Choroid plexus epithelial cell (primary cell): ENCODE data around the gene ALPL.

ENCODE experiments used
- DNase-seq: peaks from one replicate; pipeline ENCODE4 v3.0.0-alpha.2; 2010; ENCODE audit warnings: low read depth
- H3K4me3 ChIP-seq: 2 replicates; pipeline ENCODE4 v1.5.1; 2011; ENCODE audit warnings: low read depth, mild to moderate bottlenecking, control low read depth, low read length, moderate library complexity
- CTCF ChIP-seq: conservative IDR thresholded peaks from 2 replicates; pipeline ENCODE4 v1.5.1; 2011; ENCODE audit warnings: low read depth, mild to moderate bottlenecking, control low read depth, inconsistent platforms, low read length, moderate library complexity

ALPL gene

GRCh38 chr1:21604208-21604957 lies 95.2 kb downstream of the ALPL start:
- no peak for TF ChIP-seq CTCF
- H3K4me3 ChIP-seq, result no peak overlapping the region
- no peak for DNase-seq

DNA sequence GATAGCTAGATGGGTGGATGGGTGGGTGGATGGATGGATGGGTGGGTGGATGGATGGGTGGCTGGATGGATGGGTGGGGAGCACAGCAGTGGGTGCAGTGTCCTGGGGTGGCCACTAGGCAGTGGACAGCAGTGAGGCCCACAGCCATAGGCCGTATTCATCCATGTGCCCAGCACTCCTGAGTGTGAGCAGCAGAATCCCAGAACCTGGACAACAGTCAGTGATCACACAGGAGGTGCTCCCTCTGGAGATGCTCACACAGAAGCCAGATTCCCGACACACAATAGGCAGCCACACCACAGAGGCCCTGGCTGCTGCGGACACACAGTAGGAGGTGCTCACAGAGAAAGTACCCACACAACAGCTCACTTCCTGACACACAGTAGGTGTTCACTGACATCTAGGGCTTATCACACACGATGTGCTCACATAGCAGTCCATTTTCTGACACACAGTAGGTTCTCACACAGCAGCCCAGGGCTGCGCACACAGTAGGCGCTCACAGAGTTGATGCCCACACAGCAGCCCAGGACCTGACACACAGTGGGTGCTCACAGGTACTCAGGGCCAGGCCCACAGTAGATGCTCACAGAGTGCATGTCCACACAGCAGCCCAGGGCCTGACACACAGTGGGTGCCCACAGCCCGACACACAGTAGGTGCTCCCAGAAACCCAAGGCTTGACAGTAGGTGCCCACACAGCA lies 95.9 kb downstream of the ALPL start:
- H3K4me3 ChIP-seq, result no peak overlapping the region

GRCh38 chr1:21605964-21606705 lies 96.9 kb downstream of the ALPL start:
- H3K4me3 ChIP-seq, result no peak overlapping the region
- no peak for TF ChIP-seq CTCF
- DNase-seq, result no peak

More for the DNA sequence above, 95.9 kb downstream of the ALPL start:
- no peak for TF ChIP-seq CTCF
- DNase-seq, result no peak

- peak; percentile 87 for DNase-seq
- H3K4me3 ChIP-seq, result no peak overlapping the region
- no peak for TF ChIP-seq CTCF
Observed at GRCh38 chr1:21607549-21608529, 98.6 kb downstream of the ALPL start.

- H3K4me3 ChIP-seq, result no peak overlapping the region
- no peak for TF ChIP-seq CTCF
- DNase-seq, result no peak
Observed at GRCh38 chr1:21608798-21609197, 99.6 kb downstream of the ALPL start.

GRCh38 chr1:21610027-21610426 lies 100.8 kb downstream of the ALPL start:
- no peak overlapping the region for H3K4me3 ChIP-seq
- DNase-seq, result no peak
- TF ChIP-seq CTCF, result no peak
